GM19455 (cell line): ENCODE measurements around the gene KRTAP5-6.

Experiments
- ATAC-seq: cut with Tn5 transposase; IDR thresholded peaks from one replicate; pipeline ENCODE4 v1.9.1; 2021; ENCODE audit not compliant: unreplicated experiment

The KRTAP5-6 gene

DNA sequence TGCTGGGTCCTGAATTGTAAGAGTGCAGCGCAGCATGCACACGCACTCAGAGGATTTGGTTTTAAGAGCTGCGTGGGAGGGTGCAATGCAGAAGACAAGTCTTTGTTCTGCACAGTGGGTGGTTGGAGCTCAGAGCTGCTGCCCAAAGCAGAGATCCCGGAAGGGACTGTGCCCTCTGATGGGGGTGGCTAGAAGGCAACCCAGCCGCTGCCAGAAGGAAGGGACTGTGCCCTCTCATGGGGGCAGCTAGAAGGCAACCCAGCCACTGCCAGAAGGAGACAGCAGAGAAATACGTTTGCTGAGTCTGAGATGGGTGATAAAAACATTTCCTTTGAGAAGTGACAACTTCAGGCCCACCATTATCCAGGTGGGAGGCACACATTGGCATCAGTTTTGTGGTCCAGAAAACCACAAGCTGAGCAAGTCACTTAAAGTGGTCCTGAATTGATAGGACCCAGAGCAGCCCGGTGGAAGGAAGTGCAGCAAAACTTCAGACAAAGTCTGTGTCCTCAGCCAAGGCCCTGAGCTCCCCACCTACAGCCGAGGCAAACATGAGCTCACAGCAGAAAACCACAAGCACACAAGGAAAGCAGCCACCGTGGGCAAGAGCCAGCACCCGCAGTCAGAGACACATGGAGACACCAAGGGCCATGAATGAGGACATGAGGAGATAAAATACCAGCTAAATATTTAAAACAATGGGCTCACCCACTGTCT, 4.3 kb downstream of the KRTAP5-6 start:
- ATAC-seq, result no peak

GRCh38 chr11:1702506-1702905, 5.5 kb downstream of the KRTAP5-6 start:
- no peak for ATAC-seq

DNA sequence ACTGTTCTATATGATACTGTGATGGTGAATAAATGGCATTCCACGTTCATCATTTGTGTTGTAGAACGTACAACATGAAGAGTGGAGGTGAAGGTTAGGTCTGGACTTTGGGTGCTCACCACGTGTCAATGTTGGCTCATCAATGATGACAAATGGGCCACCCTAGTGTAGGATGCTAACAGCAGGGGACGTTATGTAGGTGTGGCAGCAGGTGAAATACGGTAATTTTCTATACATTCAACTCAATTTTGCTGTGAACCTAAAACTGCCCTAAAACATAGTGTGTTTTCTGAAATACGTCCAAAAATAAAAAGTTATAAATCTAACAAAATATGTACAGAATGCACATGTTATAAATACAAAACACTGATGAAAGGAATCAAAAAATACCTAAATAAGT, 6.2 kb downstream of the KRTAP5-6 start:
- no peak for ATAC-seq

DNA sequence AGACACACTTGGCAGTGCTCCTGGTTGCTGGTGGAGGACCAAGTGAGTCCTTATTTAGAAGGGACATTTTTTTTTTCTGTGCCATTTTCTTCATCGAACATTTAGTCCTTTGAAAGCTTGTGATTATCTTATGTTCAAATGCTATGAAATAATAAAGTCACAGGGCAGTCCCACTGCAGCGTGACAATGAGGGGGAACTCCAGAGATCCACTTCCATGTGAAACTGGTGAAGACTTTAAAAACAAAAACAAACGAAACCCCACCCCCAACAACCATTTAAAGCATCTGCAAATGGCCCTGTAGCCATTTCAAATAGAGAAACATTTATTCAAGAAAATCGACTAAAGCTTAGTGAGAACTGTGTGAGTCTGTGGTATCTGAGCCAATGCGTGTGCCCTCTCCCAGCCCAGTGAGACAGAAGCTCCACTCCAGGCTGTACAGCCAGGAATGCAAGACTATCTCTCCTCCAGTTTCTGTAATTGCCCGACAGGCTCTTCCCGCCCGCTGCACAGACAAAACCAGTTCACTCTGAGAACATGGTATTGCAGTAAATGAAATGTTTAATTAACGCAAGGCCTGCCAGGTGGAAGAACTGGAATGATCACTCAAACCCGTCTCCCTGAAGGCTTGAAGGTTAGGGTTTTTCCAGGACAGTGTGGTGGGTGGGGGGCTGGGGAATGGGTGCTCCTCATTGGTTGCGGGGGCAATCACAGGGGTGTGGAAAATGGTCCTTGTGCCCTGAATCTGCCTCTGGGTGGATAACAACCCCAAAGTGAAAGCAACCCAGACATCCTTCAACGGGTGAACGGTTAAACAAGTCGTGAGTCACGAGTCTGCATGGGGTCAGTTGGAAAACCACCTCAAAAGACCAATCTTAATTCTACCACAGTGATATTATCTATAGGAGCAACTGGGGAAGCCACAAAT, 8.4 kb downstream of the KRTAP5-6 start:
- no peak for ATAC-seq

- no peak for ATAC-seq
Observed at GRCh38 chr11:1706634-1707400, 9.8 kb downstream of the KRTAP5-6 start.

GRCh38 chr11:1707751-1708150, 10.8 kb downstream of the KRTAP5-6 start:
- no peak for ATAC-seq

GRCh38 chr11:1708716-1709115, 11.7 kb downstream of the KRTAP5-6 start:
- no peak for ATAC-seq

- no peak for ATAC-seq
Observed at GRCh38 chr11:1714908-1715885, 18.2 kb downstream of the KRTAP5-6 start.

- ATAC-seq, result no peak
Observed at GRCh38 chr11:1717745-1718144, 20.8 kb downstream of the KRTAP5-6 start.

- no peak for ATAC-seq
Observed at GRCh38 chr11:1718326-1718725, 21.3 kb downstream of the KRTAP5-6 start.

- no peak for ATAC-seq
Observed at GRCh38 chr11:1719781-1720180, 22.8 kb downstream of the KRTAP5-6 start.

GRCh38 chr11:1727096-1727690, 30.2 kb downstream of the KRTAP5-6 start:
- ATAC-seq, result no peak

DNA sequence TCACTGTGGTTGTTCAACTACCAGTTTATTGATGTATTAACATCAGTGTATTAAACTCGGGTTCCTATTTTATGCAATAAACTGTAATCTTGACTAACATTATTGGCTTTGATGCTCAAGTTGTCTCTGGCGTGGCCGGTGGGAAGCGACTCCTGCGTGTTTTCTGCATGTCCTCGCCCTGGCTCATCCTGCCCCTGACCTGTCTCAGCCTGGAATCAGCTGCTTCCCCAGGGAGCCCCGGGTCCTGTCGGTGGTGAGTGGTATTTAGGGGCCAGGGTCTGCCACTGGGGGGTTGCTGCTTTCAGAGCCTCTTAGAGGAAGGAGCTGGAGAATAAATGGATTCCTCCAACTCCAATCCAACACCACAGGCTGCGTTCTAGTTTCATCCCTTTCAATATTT, 30.9 kb downstream of the KRTAP5-6 start:
- no peak for ATAC-seq

DNA sequence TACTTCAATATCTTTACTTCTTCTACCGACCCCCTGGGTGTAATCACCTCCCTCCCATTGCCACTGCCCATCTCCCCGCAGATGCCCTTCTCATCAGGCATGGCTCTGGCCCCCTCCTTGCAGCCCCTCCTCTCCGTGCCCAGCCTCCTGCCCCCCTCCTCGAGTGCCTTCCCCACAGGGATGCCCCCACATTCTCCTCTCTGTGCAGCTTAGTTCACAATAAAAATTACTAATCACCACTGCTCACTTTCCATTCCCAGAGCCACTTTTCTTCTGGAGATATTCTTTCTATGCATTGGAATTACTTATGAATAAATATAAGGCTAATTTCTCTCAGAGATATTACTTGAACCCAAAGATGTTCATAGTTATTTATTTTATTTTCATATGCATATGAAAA, 31.3 kb downstream of the KRTAP5-6 start:
- no peak for ATAC-seq

DNA sequence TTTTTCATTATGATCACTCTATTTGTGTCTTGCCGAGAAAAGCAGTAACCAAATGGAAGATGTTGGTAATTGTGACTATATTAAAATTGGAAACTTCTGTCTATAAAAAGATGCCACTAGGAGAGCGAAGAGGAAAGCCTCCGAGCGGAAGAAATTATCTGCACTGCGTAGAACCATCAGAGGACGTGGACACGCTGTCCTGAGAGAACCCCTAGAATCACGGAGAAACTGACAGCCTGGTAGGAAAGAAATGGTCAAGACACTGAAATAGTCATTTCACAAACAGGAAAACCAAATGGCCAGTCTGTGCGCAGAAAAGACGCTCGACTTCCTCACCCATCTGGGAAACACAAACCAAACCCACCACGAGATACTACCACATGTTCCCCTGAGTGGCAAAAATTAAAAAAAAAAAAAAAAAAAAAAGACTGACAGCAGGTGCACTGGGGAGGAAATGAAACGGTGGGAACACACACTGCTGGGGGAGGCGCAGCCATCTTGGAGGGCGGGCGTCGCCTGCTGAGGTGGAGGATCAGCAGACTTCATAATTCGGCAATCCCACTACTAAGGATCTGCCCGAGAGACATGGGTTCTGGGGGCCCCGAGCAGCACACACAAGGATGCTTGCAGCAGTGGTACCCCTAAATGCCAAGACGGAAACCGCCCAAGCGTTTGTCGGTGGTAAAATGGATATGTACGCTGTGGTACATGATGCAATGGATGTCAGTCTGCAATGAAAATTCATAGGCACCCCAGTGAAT, 32.1 kb downstream of the KRTAP5-6 start:
- no peak for ATAC-seq

- no peak for ATAC-seq
Observed at GRCh38 chr11:1729692-1730011, 32.7 kb downstream of the KRTAP5-6 start.

- ATAC-seq, result no peak
Observed at GRCh38 chr11:1730059-1730629, 33.1 kb downstream of the KRTAP5-6 start.

DNA sequence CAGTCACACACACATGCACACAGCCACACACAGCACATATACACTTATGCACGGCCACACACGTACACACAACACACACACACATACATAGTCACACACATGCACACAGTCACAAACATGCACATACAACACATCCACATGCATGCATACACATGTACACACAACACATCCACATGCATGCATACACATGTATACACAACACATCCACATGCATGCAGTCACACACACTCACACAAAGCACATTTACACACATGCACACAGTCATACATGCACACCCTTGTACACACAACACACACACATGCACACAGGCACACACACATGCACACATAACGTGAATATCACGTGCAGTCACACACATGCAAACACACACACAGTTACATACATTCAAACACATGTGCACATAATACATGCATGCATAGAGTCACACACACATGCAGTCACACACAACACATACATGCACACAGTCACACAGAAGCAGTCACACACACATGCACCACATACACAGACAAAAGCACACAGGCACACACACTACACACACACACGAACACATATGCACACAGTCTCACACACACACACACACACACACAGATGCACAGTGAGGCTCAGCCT, 34.6 kb downstream of the KRTAP5-6 start:
- no peak for ATAC-seq
